GM12891 (cell line): Measurements from ENCODE around the gene SORBS1.

Experiments used
- DNase-seq: peaks from one replicate; pipeline ENCODE4 v3.0.0; 2011; ENCODE audit warnings: low spot score; ENCODE audit not compliant: insufficient read length
- FAIRE-seq: peaks from 2 replicates; lab custom pipeline; 2011; peaks lifted over from hg19 to GRCh38; lab: Jason Lieb, UNC
- PAX5 ChIP-seq: IDR thresholded peaks from 2 replicates; pipeline ENCODE4 v1.6.1; 2011; ENCODE audit warnings: low read length, moderate library complexity, mild to moderate bottlenecking; ENCODE audit not compliant: insufficient read depth, severe bottlenecking
- POLR2A ChIP-seq: IDR thresholded peaks from 2 replicates; pipeline ENCODE4 v1.6.1; 2011; ENCODE audit warnings: low read depth, low read length, control low read depth
- POLR2AphosphoS5 ChIP-seq: IDR thresholded peaks from 2 replicates; pipeline ENCODE4 v1.6.1; 2011; ENCODE audit warnings: low read depth, low read length, control low read depth
- POU2F2 ChIP-seq: IDR thresholded peaks from 2 replicates; pipeline ENCODE4 v1.6.1; 2011; ENCODE audit warnings: low read depth, mild to moderate bottlenecking, control low read depth, low read length, moderate library complexity
- SPI1 ChIP-seq: IDR thresholded peaks from 2 replicates; pipeline ENCODE4 v1.6.1; 2011; ENCODE audit warnings: low read depth, low read length, control low read depth
- TAF1 ChIP-seq: IDR thresholded peaks from 2 replicates; pipeline ENCODE4 v1.6.1; 2011; ENCODE audit warnings: low read depth, low read length, control low read depth

The SORBS1 gene

DNA sequence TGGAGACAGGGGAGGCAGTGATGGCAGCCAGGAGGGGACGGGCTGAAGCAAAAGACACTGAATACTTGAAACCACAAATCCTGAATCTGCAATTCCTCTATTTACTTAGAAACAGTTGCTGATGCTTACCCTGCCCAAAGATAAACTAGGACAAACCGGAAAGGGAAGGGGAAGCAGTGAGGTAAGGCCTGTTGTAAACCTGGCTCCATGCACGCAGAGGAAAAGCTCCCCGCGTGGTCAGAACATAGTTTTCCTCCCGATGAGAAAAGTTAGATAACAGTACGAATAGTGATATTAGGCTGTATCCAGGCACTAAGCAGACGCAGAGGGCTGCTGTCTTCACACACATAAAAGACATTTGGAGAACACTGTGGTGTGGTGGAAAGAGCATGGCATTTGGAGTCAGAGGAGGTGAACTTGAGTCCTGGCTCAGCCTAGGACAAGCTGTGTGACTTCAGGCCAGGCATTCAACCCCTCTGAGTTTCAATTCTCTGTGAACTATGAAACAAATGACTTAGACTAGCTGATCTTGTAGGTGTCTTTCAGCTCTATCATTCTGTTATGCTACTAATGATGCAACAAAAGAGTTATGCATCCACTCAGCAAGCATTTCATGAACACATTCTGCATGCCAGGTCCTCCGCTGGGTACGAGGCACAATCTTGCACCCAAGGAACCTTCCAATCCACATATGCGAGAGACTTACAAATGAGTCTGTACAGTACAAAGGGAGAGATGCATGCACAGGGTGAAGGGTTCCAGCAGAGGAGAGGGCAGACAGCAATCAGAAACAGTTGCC lies 80.9 kb downstream of the SORBS1 start:
- no peak for FAIRE-seq
- no peak for DNase-seq
- TF ChIP-seq TAF1 (no peak), POLR2A (no peak), SPI1 (no peak), PAX5 (no peak), POU2F2 (no peak), POLR2AphosphoS5 (no peak)

DNA sequence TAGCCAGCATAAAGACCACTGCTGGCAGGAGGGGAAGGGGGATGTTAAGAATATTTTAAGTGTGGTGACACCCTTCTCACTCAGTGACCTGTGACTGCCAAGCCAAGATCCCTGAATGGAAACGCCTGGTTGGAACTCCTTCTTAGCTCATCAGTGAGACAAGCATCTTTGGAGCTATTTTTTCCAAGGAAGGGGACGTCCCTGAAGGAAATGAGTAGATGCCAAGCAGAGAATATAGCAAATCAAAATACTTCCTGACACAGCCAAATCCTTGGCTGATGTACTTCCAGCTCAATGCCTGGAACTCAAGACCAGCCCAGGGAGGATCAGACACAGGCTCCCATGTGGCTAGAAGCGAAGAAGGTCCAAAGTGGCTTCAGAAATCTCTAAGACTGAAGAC lies 82.2 kb downstream of the SORBS1 start:
- TF ChIP-seq PAX5 (no peak), POU2F2 (no peak), POLR2AphosphoS5 (no peak), POLR2A (no peak), TAF1 (no peak), SPI1 (no peak)
- DNase-seq (no peak), FAIRE-seq (no peak)

DNA sequence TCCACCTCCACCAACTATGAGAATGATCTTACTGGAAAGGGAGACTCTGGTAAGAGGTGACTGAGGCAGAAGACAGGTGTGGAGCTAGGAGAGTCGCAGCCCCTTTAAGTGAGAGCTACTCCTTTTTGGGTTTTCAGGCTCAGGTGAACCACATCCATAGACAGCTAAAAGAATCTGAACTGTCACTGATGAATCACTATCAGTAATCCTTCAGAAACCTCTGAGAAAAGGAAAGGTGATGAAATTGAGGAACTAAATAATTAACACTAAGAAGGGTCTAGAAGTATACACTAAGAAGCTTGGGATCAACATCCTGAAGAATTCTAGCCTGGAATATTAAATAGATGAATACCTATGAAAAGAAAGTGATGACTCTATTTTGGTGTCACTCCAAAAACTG lies 83.0 kb downstream of the SORBS1 start:
- DNase-seq = no peak
- TF ChIP-seq PAX5 = no peak
- no peak for TF ChIP-seq POLR2A
- no peak for TF ChIP-seq POU2F2
- no peak for TF ChIP-seq SPI1
- TF ChIP-seq POLR2AphosphoS5 = no peak
- no peak for TF ChIP-seq TAF1
- FAIRE-seq = no peak

DNA sequence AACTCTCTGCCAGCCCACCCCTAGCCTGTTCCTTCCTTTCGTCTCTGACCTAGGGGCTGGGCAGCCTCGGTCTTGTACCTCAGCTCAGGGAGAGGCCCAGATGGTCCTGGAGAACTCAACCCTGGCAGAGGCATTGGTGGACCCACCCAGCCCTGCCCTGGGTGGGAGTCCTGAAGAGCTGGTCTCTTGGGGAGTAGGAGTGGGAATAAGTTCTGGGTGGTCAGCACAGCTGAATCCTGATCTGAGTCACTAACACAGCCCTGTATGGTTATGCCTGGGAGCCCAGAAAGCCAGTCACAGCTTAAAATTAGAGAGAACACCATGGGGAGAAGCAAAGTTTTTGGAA lies 84.0 kb downstream of the SORBS1 start:
- DNase-seq (no peak), FAIRE-seq (no peak)
- TF ChIP-seq POLR2A = no peak
- no peak for TF ChIP-seq POU2F2
- TF ChIP-seq PAX5 = no peak
- no peak for TF ChIP-seq TAF1
- TF ChIP-seq SPI1 = no peak
- no peak for TF ChIP-seq POLR2AphosphoS5

DNA sequence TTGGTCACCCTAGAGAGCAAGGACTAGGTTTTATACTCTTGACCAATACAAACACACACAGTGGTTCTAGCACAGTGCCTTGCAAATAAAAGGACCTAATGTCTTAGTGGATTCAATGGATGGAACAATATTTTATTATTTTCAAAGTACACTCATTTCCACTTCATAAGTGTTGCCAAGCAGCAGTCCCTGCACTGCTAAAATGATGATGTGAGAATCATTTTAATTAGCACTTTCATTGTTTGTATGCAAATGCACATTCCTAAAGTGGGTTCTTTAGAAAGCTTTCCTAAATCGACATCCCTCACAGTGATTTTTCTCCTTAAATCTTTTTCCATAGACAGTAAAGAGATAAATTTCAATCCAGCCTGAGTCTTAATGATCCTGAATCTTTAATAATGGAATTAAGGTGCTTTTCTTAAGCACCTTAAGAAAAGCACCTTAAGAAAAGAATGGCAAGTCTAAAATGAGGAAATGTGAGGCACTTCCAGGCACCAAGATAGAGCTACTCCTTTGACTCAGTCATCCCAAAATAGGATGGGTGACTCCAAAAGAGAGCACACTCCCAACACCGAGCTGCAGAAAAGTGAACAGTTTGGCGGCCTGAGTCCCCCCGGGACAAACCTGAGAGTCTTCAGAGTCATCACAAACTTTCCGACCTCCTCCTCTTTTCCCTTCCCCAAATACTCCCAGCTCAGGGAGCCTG lies 84.5 kb downstream of the SORBS1 start:
- TF ChIP-seq POLR2AphosphoS5 = no peak
- no peak for TF ChIP-seq SPI1
- no peak for TF ChIP-seq TAF1
- no peak for TF ChIP-seq PAX5
- no peak for TF ChIP-seq POLR2A
- TF ChIP-seq POU2F2 = no peak
- FAIRE-seq (no peak), DNase-seq (no peak)

DNA sequence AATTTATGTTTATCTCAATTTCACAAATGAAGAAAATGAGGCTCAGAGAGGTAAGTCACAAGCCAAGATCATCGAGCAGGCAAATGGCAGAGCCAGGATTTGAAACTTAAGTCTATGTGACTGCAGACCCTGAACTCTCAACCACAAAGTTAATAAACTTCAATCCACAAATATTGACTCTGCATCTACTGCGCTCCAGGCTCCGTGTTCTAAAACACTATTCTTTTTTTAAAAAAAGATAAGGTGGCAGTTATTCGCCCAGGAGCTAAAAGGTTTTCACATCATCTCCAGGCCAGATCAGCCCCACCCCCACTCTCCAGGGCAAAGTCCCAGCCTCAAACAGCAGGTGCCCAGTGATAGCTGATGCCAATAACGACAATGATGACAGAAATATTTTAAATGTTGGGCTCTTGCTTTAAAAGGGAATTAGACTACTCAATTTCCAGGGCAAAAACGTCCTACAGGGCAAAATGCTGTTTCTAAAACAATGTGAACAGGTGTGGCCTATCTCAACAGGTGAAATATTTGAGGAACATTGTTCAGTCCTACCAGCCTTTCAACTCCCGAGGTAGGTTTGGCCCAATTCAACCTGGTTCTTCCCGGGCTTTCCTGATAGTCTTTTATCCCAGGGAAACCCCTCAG lies 85.2 kb downstream of the SORBS1 start:
- FAIRE-seq (no peak), DNase-seq (no peak)
- TF ChIP-seq PAX5 (no peak), SPI1 (no peak), TAF1 (no peak), POLR2A (no peak), POU2F2 (no peak), POLR2AphosphoS5 (no peak)

DNA sequence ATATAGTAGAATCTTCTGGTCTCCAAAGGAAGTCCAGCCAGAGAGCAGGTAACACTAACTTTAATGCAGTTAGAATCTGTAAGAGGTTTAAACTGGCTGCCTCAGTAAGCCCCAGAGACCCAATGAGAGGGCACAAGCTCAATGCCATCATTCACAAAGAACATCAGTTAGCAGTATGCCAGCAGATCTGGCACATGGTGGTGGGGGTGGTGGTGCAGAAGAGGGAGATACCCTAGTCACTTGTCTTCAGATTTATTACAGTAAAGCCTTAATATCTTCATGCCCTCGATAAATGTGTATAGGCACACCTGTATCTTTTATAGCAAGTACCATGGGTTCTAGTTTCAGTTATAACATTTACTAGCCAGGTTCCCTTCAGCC lies 86.2 kb downstream of the SORBS1 start:
- DNase-seq (no peak), FAIRE-seq (no peak)
- TF ChIP-seq POLR2AphosphoS5 = no peak
- no peak for TF ChIP-seq TAF1
- no peak for TF ChIP-seq PAX5
- TF ChIP-seq POLR2A = no peak
- TF ChIP-seq POU2F2 = no peak
- TF ChIP-seq SPI1 = no peak

DNA sequence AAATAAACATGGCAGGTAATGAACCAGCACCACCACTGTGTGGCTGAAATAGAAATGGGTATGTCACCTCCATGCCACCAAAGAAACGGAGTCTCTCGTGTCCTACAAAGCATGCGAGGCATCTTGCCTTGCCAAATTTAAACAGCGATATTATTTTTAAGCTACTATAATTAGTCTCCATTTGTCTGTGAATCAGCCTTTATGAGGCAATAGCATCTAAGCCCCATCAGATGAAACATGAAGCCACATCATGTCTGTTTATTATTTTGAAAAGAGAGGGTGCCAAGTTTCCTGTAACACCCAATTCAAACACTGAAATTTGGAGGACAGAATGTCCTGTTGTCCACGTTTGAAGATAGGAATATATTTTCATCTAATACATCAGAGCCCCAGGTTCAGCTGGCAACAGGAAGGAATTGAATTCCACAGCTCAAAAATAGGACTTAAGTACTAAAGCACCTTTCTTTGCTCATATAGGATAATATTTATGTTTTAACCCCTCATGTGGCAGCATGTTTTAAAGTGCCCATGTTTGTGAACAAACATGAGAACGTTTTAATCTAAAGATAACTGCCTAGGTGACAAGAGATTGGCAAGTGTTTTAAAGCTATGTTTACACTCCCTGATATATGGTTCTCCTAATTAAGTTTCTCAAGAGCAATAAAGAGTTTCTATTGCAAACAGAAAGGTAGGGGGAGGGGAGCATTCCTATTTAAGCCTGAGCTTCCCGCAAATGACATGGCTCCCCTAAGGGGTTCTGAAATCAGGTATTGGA lies 86.8 kb downstream of the SORBS1 start:
- no peak for DNase-seq

More for the DNA sequence above, 86.8 kb downstream of the SORBS1 start:
- no peak for FAIRE-seq
- TF ChIP-seq POLR2AphosphoS5 (no peak), SPI1 (no peak), POU2F2 (no peak), PAX5 (no peak), POLR2A (no peak), TAF1 (no peak)
